SU-DHL-6 (cell line): Measurements from ENCODE around the gene PRKAR2B.

Experiments used
- H2AFZ ChIP-seq: fragments of 200-600 bp; sonication (generic); 2 replicates; pipeline ENCODE4 v1.6.1; 2014; ENCODE audit warnings: low read depth, mild to moderate bottlenecking, moderate library complexity, mixed read lengths, antibody characterized with exemption, low read length; ENCODE audit not compliant: severe bottlenecking
- H3F3A ChIP-seq: fragments of 200-600 bp; shearing (Covaris generic); 2 replicates; pipeline ENCODE4 v1.6.0; 2016; ENCODE audit warnings: antibody characterized with exemption, mild to moderate bottlenecking; ENCODE audit not compliant: insufficient read depth
- H3K27ac ChIP-seq: fragments of 200-600 bp; sonication (generic); 2 replicates; pipeline ENCODE4 v1.5.1; 2016; ENCODE audit warnings: low read depth, mild to moderate bottlenecking, low read length, moderate library complexity, mixed read lengths
- H3K27me3 ChIP-seq: fragments of 200-600 bp; sonication (generic), shearing (Covaris generic); 2 replicates; pipeline ENCODE4 v1.6.0; 2014; ENCODE audit warnings: mild to moderate bottlenecking, low read length
- H3K36me3 ChIP-seq: fragments of 200-600 bp; sonication (generic); 2 replicates; pipeline ENCODE4 v1.6.1; 2014; ENCODE audit warnings: mild to moderate bottlenecking, low read length, mixed read lengths
- H3K4me2 ChIP-seq: fragments of 300-600, 200-600 bp; shearing (Covaris generic), sonication (generic); 2 replicates; pipeline ENCODE4 v1.6.0; 2014; ENCODE audit warnings: low read length, low read depth, mild to moderate bottlenecking; ENCODE audit not compliant: poor library complexity, severe bottlenecking
- H3K4me3 ChIP-seq: fragments of 200-600 bp; sonication (generic); 2 replicates; pipeline ENCODE4 v1.5.1; 2014; ENCODE audit warnings: antibody characterized with exemption, low read length, mild to moderate bottlenecking, mixed read lengths; ENCODE audit not compliant: insufficient read depth, poor library complexity, severe bottlenecking
- H3K79me2 ChIP-seq: fragments of 200-600 bp; sonication (generic); 2 replicates; pipeline ENCODE4 v1.6.1; 2014; ENCODE audit warnings: mild to moderate bottlenecking, low read length, moderate library complexity; ENCODE audit not compliant: insufficient read depth
- H3K9ac ChIP-seq: fragments of 200-600 bp; sonication (generic); 2 replicates; pipeline ENCODE4 v1.7.0; 2014; ENCODE audit warnings: mild to moderate bottlenecking, low read length
- H3K9me2 ChIP-seq: fragments of 200-600 bp; sonication (generic); replicated peaks from 2 replicates; pipeline ENCODE4 v1.6.1; 2014; ENCODE audit warnings: low read length; ENCODE audit not compliant: insufficient read depth
- H3K9me3 ChIP-seq: fragments of 200-600 bp; sonication (generic); 2 replicates; pipeline ENCODE4 v1.6.1; 2014; ENCODE audit warnings: low read length, mixed read lengths; ENCODE audit not compliant: insufficient read depth
- H4K20me1 ChIP-seq: fragments of 200-600 bp; sonication (generic); 2 replicates; pipeline ENCODE4 v1.6.1; 2014; ENCODE audit warnings: low read depth, mild to moderate bottlenecking, antibody characterized with exemption, low read length, moderate library complexity, mixed read lengths
- CTCF ChIP-seq: fragments of 200-600 bp; sonication (generic); IDR thresholded peaks from one replicate; pipeline ENCODE4 v1.5.1; 2017; ENCODE audit warnings: antibody characterized with exemption, mild to moderate bottlenecking, low read length, moderate library complexity; ENCODE audit not compliant: insufficient read depth, poor library complexity, severe bottlenecking
- EZH2phosphoT487 ChIP-seq: fragments of 200-600 bp; sonication (generic), shearing (Covaris generic); conservative IDR thresholded peaks from 2 replicates; pipeline ENCODE4 v1.6.1; 2018; ENCODE audit warnings: mild to moderate bottlenecking, antibody characterized with exemption, low read length, moderate library complexity, mixed read lengths

Gene PRKAR2B

GRCh38 chr7:107123392-107123791 lies 78.9 kb downstream of the PRKAR2B start:
- no peaks in the 10 kb centered on the region for H3K9me3 ChIP-seq
- H3K9ac ChIP-seq, result no peak overlapping the region
- no peak overlapping the region for H3K27ac ChIP-seq
- no peak for TF ChIP-seq EZH2phosphoT487
- TF ChIP-seq CTCF, result no peak
- H3K4me2 ChIP-seq, result no peak overlapping the region
- no peaks in the 10 kb centered on the region for H3K79me2 ChIP-seq
- H2AFZ ChIP-seq, result no peak overlapping the region
- H3F3A ChIP-seq, result no peaks in the 10 kb centered on the region
- H4K20me1 ChIP-seq, result no peaks in the 10 kb centered on the region
- H3K4me3 ChIP-seq, result no peak overlapping the region
- H3K27me3 ChIP-seq, result no peaks in the 10 kb centered on the region
- no peaks in the 10 kb centered on the region for H3K36me3 ChIP-seq
- H3K9me2 ChIP-seq, result no peaks in the 10 kb centered on the region

GRCh38 chr7:107125475-107125874 lies 81.0 kb downstream of the PRKAR2B start:
- no peaks in the 10 kb centered on the region for H3K9me3 ChIP-seq
- no peaks in the 10 kb centered on the region for H3K27me3 ChIP-seq
- H3K9ac ChIP-seq, result no peak overlapping the region
- H3F3A ChIP-seq, result no peaks in the 10 kb centered on the region
- no peaks in the 10 kb centered on the region for H4K20me1 ChIP-seq
- no peak overlapping the region for H3K4me2 ChIP-seq
- H2AFZ ChIP-seq, result no peak overlapping the region
- no peak for TF ChIP-seq CTCF
- TF ChIP-seq EZH2phosphoT487, result no peak
- no peaks in the 10 kb centered on the region for H3K79me2 ChIP-seq
- no peaks in the 10 kb centered on the region for H3K36me3 ChIP-seq
- H3K4me3 ChIP-seq, result no peak overlapping the region
- no peaks in the 10 kb centered on the region for H3K9me2 ChIP-seq
- no peak overlapping the region for H3K27ac ChIP-seq

- Histone ChIP-seq H3K9me3 (no peaks in the 10 kb centered on the region), H3K27ac (no peak overlapping the region), H2AFZ (no peak overlapping the region), H3K4me3 (no peak overlapping the region), H3K36me3 (no peaks in the 10 kb centered on the region), H4K20me1 (no peaks in the 10 kb centered on the region), H3K9me2 (no peaks in the 10 kb centered on the region), H3K4me2 (no peak overlapping the region), H3K9ac (no peak overlapping the region), H3K27me3 (no peaks in the 10 kb centered on the region), H3K79me2 (no peaks in the 10 kb centered on the region), H3F3A (no peaks in the 10 kb centered on the region)
- TF ChIP-seq CTCF, result no peak
- no peak for TF ChIP-seq EZH2phosphoT487
Observed at GRCh38 chr7:107128217-107128616, 83.7 kb downstream of the PRKAR2B start.
